Fibroblast of lung (primary cell): ENCODE measurements around the gene SEPTIN5.

Source experiments
- CTCF ChIP-seq, 2 donors: IDR thresholded peaks in 1 of 2; conservative IDR thresholded peaks in 1 of 2; 1 replicate in 1 of 2; 2 replicates in 1 of 2; pipeline ENCODE4 v1.5.1; 2011 to 2012; ENCODE audit warnings: low read length in 2 of 2, control low read depth in 1 of 2, inconsistent platforms in 1 of 2, low read depth in 1 of 2, mild to moderate bottlenecking in 1 of 2
- EZH2 ChIP-seq: IDR thresholded peaks from 2 replicates; pipeline ENCODE4 v1.5.1; 2012; ENCODE audit warnings: low read length, control low read depth, mild to moderate bottlenecking; ENCODE audit errors: missing control alignments

GRCh38 chr22:19666673-19667593, 47.4 kb upstream of the SEPTIN5 start:
- no peak for TF ChIP-seq CTCF (conservative IDR thresholded peaks at IDR 0.05 in 1 of 2, IDR thresholded peaks at IDR 0.05 in 1 of 2; ENCODE audit: low read depth in 1 of 2, low read length in 2 of 2)
- no peak for TF ChIP-seq EZH2
